Measurements from ENCODE around the gene GAS7.

Gene GAS7

GRCh38 chr17:10092595-10092994 is 105.8 kb downstream of the GAS7 start:
- H3K4me3 ChIP-seq (ENCODE audit: low read depth, low read length), result no peak overlapping the region
- DNase-seq (ENCODE audit: low read depth), result no peak

- no peak overlapping the region for H3K4me3 ChIP-seq (ENCODE audit: low read depth, low read length)
- DNase-seq (ENCODE audit: low read depth), result no peak
Observed at GRCh38 chr17:10091046-10091445, 107.4 kb downstream of the GAS7 start.

- no peak for DNase-seq (ENCODE audit: low read depth)
- no peak overlapping the region for H3K4me3 ChIP-seq (ENCODE audit: low read depth, low read length)
Observed at GRCh38 chr17:10089196-10089804, 109.1 kb downstream of the GAS7 start.

GRCh38 chr17:10088444-10088843 is 110.0 kb downstream of the GAS7 start:
- DNase-seq (ENCODE audit: low read depth), result no peak
- no peak overlapping the region for H3K4me3 ChIP-seq (ENCODE audit: low read depth, low read length)

GRCh38 chr17:10087355-10087754 is 111.1 kb downstream of the GAS7 start:
- H3K4me3 ChIP-seq (ENCODE audit: low read depth, low read length), result no peak overlapping the region
- no peak for DNase-seq (ENCODE audit: low read depth)

- no peak for DNase-seq (ENCODE audit: low read depth)
- H3K4me3 ChIP-seq (ENCODE audit: low read depth, low read length), result no peak overlapping the region
Observed at GRCh38 chr17:10083864-10084263, 114.5 kb downstream of the GAS7 start.

- DNase-seq (ENCODE audit: low read depth), result no peak
- H3K4me3 ChIP-seq (ENCODE audit: low read depth, low read length), result no peak overlapping the region
Observed at GRCh38 chr17:10082795-10083194, 115.6 kb downstream of the GAS7 start.

GRCh38 chr17:10081571-10082169 is 116.7 kb downstream of the GAS7 start:
- H3K4me3 ChIP-seq (ENCODE audit: low read depth, low read length), result no peak overlapping the region
- no peak for DNase-seq (ENCODE audit: low read depth)

GRCh38 chr17:10077561-10078299 is 120.7 kb downstream of the GAS7 start:
- DNase-seq (ENCODE audit: low read depth), result no peak
- H3K4me3 ChIP-seq (ENCODE audit: low read depth, low read length), result no peak overlapping the region

- DNase-seq (ENCODE audit: low read depth), result no peak
- H3K4me3 ChIP-seq (ENCODE audit: low read depth, low read length), result no peak overlapping the region
Observed at GRCh38 chr17:10075919-10076318, 122.5 kb downstream of the GAS7 start.

GRCh38 chr17:10073941-10074340 is 124.5 kb downstream of the GAS7 start:
- DNase-seq (ENCODE audit: low read depth), result no peak
- no peak overlapping the region for H3K4me3 ChIP-seq (ENCODE audit: low read depth, low read length)

- DNase-seq (ENCODE audit: low read depth), result no peak
- no peak overlapping the region for H3K4me3 ChIP-seq (ENCODE audit: low read depth, low read length)
Observed at GRCh38 chr17:10072556-10073425, 125.6 kb downstream of the GAS7 start.

- no peak overlapping the region for H3K4me3 ChIP-seq (ENCODE audit: low read depth, low read length)
- DNase-seq (ENCODE audit: low read depth), result no peak
Observed at GRCh38 chr17:10072086-10072485, 126.3 kb downstream of the GAS7 start.

- no peak overlapping the region for H3K4me3 ChIP-seq (ENCODE audit: low read depth, low read length)
- no peak for DNase-seq (ENCODE audit: low read depth)
Observed at GRCh38 chr17:10071141-10071540, 127.3 kb downstream of the GAS7 start.

- H3K4me3 ChIP-seq (ENCODE audit: low read depth, low read length), result no peak overlapping the region
- DNase-seq (ENCODE audit: low read depth), result no peak
Observed at GRCh38 chr17:10070690-10071089, 127.7 kb downstream of the GAS7 start.

- no peak overlapping the region for H3K4me3 ChIP-seq (ENCODE audit: low read depth, low read length)
- no peak for DNase-seq (ENCODE audit: low read depth)
Observed at GRCh38 chr17:10069301-10069700, 129.1 kb downstream of the GAS7 start.

GRCh38 chr17:10067446-10068143 is 130.8 kb downstream of the GAS7 start:
- no peak overlapping the region for H3K4me3 ChIP-seq (ENCODE audit: low read depth, low read length)
- no peak for DNase-seq (ENCODE audit: low read depth)

- DNase-seq (ENCODE audit: low read depth), result no peak
- H3K4me3 ChIP-seq (ENCODE audit: low read depth, low read length), result no peak overlapping the region
Observed at GRCh38 chr17:10064536-10064935, 133.9 kb downstream of the GAS7 start.

GRCh38 chr17:10063730-10064241 is 134.6 kb downstream of the GAS7 start:
- H3K4me3 ChIP-seq (ENCODE audit: low read depth, low read length), result no peak overlapping the region
- DNase-seq (ENCODE audit: low read depth), result no peak
